ENCODE data around the gene CFAP97D2. TPM values are rescaled to one million over a fixed set of nuclear protein-coding genes. Genes with fewer than 3 reads are reported as not detected.

The CFAP97D2 gene
- total RNA-seq, 1 donor from 2014 or later: not detected

GRCh38 chr13:114226088-114226487 is 47.0 kb downstream of the CFAP97D2 start:
- DNase-seq (ENCODE audit: low spot score, unreplicated experiment): no peak
- H3K27me3 Mint-ChIP-seq: peaks cover 16% of the 10 kb centered on the region
- H3K4me1 Mint-ChIP-seq (ENCODE audit: low read depth): peaks cover 16% of the 10 kb centered on the region
- TF ChIP-seq CTCF (IDR thresholded peaks at IDR 0.05; ENCODE audit: unreplicated experiment): no peak
- H3K4me3 Mint-ChIP-seq (ENCODE audit: low read depth): no peak overlapping the region
- no peaks in the 10 kb centered on the region for H3K36me3 Mint-ChIP-seq (ENCODE audit: insufficient read depth)
- no peak overlapping the region for H3K27ac Mint-ChIP-seq
- no peaks in the 10 kb centered on the region for H3K9me3 Mint-ChIP-seq (ENCODE audit: low read depth)

GRCh38 chr13:114226699-114227323 is 47.8 kb downstream of the CFAP97D2 start:
- no peak overlapping the region for H3K27ac Mint-ChIP-seq
- peak; percentile 87 for TF ChIP-seq CTCF (IDR thresholded peaks at IDR 0.05; ENCODE audit: unreplicated experiment)
- H3K27me3 Mint-ChIP-seq: peaks cover 19% of the 10 kb centered on the region

GRCh38 chr13:114227528-114227927 is 48.5 kb downstream of the CFAP97D2 start:
- TF ChIP-seq CTCF (IDR thresholded peaks at IDR 0.05; ENCODE audit: unreplicated experiment): no peak
- Mint-ChIP-seq H3K27me3 (peaks cover 20% of the 10 kb centered on the region), H3K4me3 (ENCODE audit: low read depth) (no peak overlapping the region)

More at GRCh38 chr13:114226699-114227323, 47.8 kb downstream of the CFAP97D2 start:
- Mint-ChIP-seq H3K4me1 (ENCODE audit: low read depth) (peaks cover 16% of the 10 kb centered on the region), H3K4me3 (ENCODE audit: low read depth) (no peak overlapping the region), H3K9me3 (ENCODE audit: low read depth) (no peaks in the 10 kb centered on the region), H3K36me3 (ENCODE audit: insufficient read depth) (no peaks in the 10 kb centered on the region)
- DNase-seq (ENCODE audit: low spot score, unreplicated experiment): peak; percentile 90

GRCh38 chr13:114228176-114228575 is 49.1 kb downstream of the CFAP97D2 start:
- peaks cover 16% of the 10 kb centered on the region for H3K4me1 Mint-ChIP-seq (ENCODE audit: low read depth)
- H3K36me3 Mint-ChIP-seq (ENCODE audit: insufficient read depth): no peaks in the 10 kb centered on the region
- no peak for DNase-seq (ENCODE audit: low spot score, unreplicated experiment)
- H3K27me3 Mint-ChIP-seq: peaks cover 23% of the 10 kb centered on the region
- no peaks in the 10 kb centered on the region for H3K9me3 Mint-ChIP-seq (ENCODE audit: low read depth)
- no peak for TF ChIP-seq CTCF (IDR thresholded peaks at IDR 0.05; ENCODE audit: unreplicated experiment)
- H3K27ac Mint-ChIP-seq: no peak overlapping the region
- H3K4me3 Mint-ChIP-seq (ENCODE audit: low read depth): no peak overlapping the region

More at GRCh38 chr13:114227528-114227927, 48.5 kb downstream of the CFAP97D2 start:
- H3K27ac Mint-ChIP-seq: peak overlapping the region; percentile 2
- no peaks in the 10 kb centered on the region for H3K9me3 Mint-ChIP-seq (ENCODE audit: low read depth)
- H3K4me1 Mint-ChIP-seq (ENCODE audit: low read depth): peaks cover 16% of the 10 kb centered on the region
- no peaks in the 10 kb centered on the region for H3K36me3 Mint-ChIP-seq (ENCODE audit: insufficient read depth)
- DNase-seq (ENCODE audit: low spot score, unreplicated experiment): no peak

- TF ChIP-seq CTCF (IDR thresholded peaks at IDR 0.05; ENCODE audit: unreplicated experiment): no peak
- Mint-ChIP-seq H3K4me1 (ENCODE audit: low read depth) (peaks cover 16% of the 10 kb centered on the region), H3K27me3 (peaks cover 23% of the 10 kb centered on the region), H3K27ac (peak overlapping the region; percentile 23), H3K4me3 (ENCODE audit: low read depth) (no peak overlapping the region), H3K9me3 (ENCODE audit: low read depth) (peaks cover 3% of the 10 kb centered on the region), H3K36me3 (ENCODE audit: insufficient read depth) (no peaks in the 10 kb centered on the region)
- DNase-seq (ENCODE audit: low spot score, unreplicated experiment): no peak
Observed at GRCh38 chr13:114229506-114229905, 50.4 kb downstream of the CFAP97D2 start.
